HepG2 (cell line): ENCODE results near the gene PTGDS. TPM values are rescaled to one million over a fixed set of nuclear protein-coding genes. Genes with fewer than 3 reads are reported as not detected.

Source experiments
- AGO2 ChIP-seq: fragments of 200-400 bp; formaldehyde crosslinking; optimal IDR thresholded peaks from 2 replicates; pipeline ENCODE3; 2017; ENCODE audit warnings: mild to moderate bottlenecking, low read depth, low read length, moderate library complexity
- ARID4A ChIP-seq: sonication (generic); formaldehyde crosslinking; IDR thresholded peaks from 2 replicates; pipeline ENCODE4 v1.5.0; 2020; ENCODE audit warnings: mild to moderate bottlenecking, missing genetic modification reagents, borderline replicate concordance
- BRD4 ChIP-seq: sonication (generic); formaldehyde crosslinking; IDR thresholded peaks from 2 replicates; pipeline ENCODE4 v1.4.0; 2020; ENCODE audit warnings: missing genetic modification reagents
- KDM2A ChIP-seq: sonication (generic); formaldehyde crosslinking; IDR thresholded peaks from 2 replicates; pipeline ENCODE4 v1.4.0; 2020; ENCODE audit warnings: low read depth, missing genetic modification reagents, borderline replicate concordance
- MAZ ChIP-seq, 2 experiments: sonication (generic) in 1 of 2; formaldehyde crosslinking in 1 of 2; IDR thresholded peaks; 2 replicates each; pipeline versions ENCODE4 v1.5.0 to v1.6.1; 2012 to 2020; ENCODE audit warnings: low read depth in 2 of 2, mild to moderate bottlenecking in 2 of 2, borderline replicate concordance in 1 of 2, improper control_type of control experiment in 1 of 2, low read length in 1 of 2, missing genetic modification reagents in 1 of 2, moderate library complexity in 1 of 2
- RARA ChIP-seq: IDR thresholded peaks from 2 replicates; pipeline ENCODE4 v1.6.1; 2016; ENCODE audit warnings: missing genetic modification reagents, missing compliant biosample characterization
- SMAD9 ChIP-seq: sonication (generic); formaldehyde crosslinking; IDR thresholded peaks from 2 replicates; pipeline ENCODE4 v1.5.1; 2020; ENCODE audit warnings: mild to moderate bottlenecking, missing genetic modification reagents
- WIZ ChIP-seq: sonication (generic); formaldehyde crosslinking; IDR thresholded peaks from 2 replicates; pipeline ENCODE4 v1.5.1; 2020; ENCODE audit warnings: mild to moderate bottlenecking, missing genetic modification reagents
- ZNF510 ChIP-seq: sonication (generic); formaldehyde crosslinking; IDR thresholded peaks from 2 replicates; pipeline ENCODE4 v1.4.0; 2020; ENCODE audit warnings: low read depth, mild to moderate bottlenecking, missing genetic modification reagents
- ZNF557 ChIP-seq: sonication (generic); formaldehyde crosslinking; IDR thresholded peaks from 2 replicates; pipeline ENCODE4 v1.4.0; 2020; ENCODE audit warnings: missing genetic modification reagents
- ZNF772 ChIP-seq: sonication (generic); formaldehyde crosslinking; IDR thresholded peaks from 2 replicates; pipeline ENCODE4 v1.5.0; 2020; ENCODE audit warnings: mild to moderate bottlenecking, missing genetic modification reagents
- polyA plus RNA-seq, 8 experiments: library from polyadenylated mRNA; depleted of rRNA in 3 of 8; stranded (reverse) in 7 of 8; unstranded in 1 of 8; fragments of >200 nt; fragmentation: Illumina TruSeq in 4 of 8; extraction: Trizol in 4 of 8; gene quantifications; 2 replicates each; pipeline versions ENCODE4 v1.2.1 to v1.2.3, GENCODE V29; 2011 to 2016; ENCODE audit warnings: low read depth in 4 of 8, missing spikeins in 1 of 8, mixed read lengths in 1 of 8; ENCODE audit not compliant: insufficient read depth in 1 of 8
- total RNA-seq, 5 experiments: library from RNA; depleted of rRNA; stranded (reverse); fragments of >200 nt; fragmentation: Illumina TruSeq; extraction: Trizol; gene quantifications; 2 replicates each; pipeline ENCODE4 v1.2.3, GENCODE V29; 2016; ENCODE audit warnings: low read depth in 1 of 5
- TF ChIP-seq, protein P1 (sequence below): sonication (generic); formaldehyde crosslinking; IDR thresholded peaks from 2 replicates; pipeline ENCODE4 v1.5.1; 2020; ENCODE audit warnings: mild to moderate bottlenecking, missing genetic modification reagents, moderate library complexity
- TF ChIP-seq, protein P2 (sequence below): sonication (generic); formaldehyde crosslinking; IDR thresholded peaks from 2 replicates; pipeline ENCODE4 v1.5.1; 2020; ENCODE audit warnings: missing genetic modification reagents, mild to moderate bottlenecking, borderline replicate concordance
- TF ChIP-seq, protein P3 (sequence below): sonication (generic); formaldehyde crosslinking; IDR thresholded peaks from 2 replicates; pipeline ENCODE4 v1.4.0; 2020; ENCODE audit warnings: missing genetic modification reagents

PTGDS gene
- total and polyA plus RNA-seq, 2 of the 13 experiments (the other 11 are each of a cell fraction or from before 2014, with no cell fraction given), result 0.33 to 0.50 TPM

- TF ChIP-seq, protein P1, sequence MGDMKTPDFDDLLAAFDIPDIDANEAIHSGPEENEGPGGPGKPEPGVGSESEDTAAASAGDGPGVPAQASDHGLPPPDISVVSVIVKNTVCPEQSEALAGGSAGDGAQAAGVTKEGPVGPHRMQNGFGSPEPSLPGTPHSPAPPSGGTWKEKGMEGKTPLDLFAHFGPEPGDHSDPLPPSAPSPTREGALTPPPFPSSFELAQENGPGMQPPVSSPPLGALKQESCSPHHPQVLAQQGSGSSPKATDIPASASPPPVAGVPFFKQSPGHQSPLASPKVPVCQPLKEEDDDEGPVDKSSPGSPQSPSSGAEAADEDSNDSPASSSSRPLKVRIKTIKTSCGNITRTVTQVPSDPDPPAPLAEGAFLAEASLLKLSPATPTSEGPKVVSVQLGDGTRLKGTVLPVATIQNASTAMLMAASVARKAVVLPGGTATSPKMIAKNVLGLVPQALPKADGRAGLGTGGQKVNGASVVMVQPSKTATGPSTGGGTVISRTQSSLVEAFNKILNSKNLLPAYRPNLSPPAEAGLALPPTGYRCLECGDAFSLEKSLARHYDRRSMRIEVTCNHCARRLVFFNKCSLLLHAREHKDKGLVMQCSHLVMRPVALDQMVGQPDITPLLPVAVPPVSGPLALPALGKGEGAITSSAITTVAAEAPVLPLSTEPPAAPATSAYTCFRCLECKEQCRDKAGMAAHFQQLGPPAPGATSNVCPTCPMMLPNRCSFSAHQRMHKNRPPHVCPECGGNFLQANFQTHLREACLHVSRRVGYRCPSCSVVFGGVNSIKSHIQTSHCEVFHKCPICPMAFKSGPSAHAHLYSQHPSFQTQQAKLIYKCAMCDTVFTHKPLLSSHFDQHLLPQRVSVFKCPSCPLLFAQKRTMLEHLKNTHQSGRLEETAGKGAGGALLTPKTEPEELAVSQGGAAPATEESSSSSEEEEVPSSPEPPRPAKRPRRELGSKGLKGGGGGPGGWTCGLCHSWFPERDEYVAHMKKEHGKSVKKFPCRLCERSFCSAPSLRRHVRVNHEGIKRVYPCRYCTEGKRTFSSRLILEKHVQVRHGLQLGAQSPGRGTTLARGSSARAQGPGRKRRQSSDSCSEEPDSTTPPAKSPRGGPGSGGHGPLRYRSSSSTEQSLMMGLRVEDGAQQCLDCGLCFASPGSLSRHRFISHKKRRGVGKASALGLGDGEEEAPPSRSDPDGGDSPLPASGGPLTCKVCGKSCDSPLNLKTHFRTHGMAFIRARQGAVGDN (CRISPR knock-in tag), result peak; percentile 56
- TF ChIP-seq ARID4A (CRISPR knock-in tag), result 0 out of 2 replicates have a peak, but pooled peaks have one; percentile 7
- no peak for TF ChIP-seq ZNF772 (CRISPR knock-in tag)
- TF ChIP-seq SMAD9 (CRISPR knock-in tag), result 0 out of 2 replicates have a peak, but pooled peaks have one; percentile 10
- peak; percentile 31; the same call in 1 of the 2 replicates for TF ChIP-seq ZNF510 (CRISPR knock-in tag)
- 0 out of 2 replicates have a peak, but pooled peaks have one; percentile 54 for TF ChIP-seq ZNF557 (CRISPR knock-in tag)
- TF ChIP-seq AGO2, result peak; percentile 92
- no peak for TF ChIP-seq MAZ (IDR thresholded peaks at IDR 0.05; ENCODE audit: borderline replicate concordance, low read depth, low read length)
- no peak for TF ChIP-seq MAZ (CRISPR knock-in tag; IDR thresholded peaks at IDR 0.05; ENCODE audit: low read depth)
- TF ChIP-seq KDM2A (CRISPR knock-in tag), result peak; percentile 90
- TF ChIP-seq, protein P2, sequence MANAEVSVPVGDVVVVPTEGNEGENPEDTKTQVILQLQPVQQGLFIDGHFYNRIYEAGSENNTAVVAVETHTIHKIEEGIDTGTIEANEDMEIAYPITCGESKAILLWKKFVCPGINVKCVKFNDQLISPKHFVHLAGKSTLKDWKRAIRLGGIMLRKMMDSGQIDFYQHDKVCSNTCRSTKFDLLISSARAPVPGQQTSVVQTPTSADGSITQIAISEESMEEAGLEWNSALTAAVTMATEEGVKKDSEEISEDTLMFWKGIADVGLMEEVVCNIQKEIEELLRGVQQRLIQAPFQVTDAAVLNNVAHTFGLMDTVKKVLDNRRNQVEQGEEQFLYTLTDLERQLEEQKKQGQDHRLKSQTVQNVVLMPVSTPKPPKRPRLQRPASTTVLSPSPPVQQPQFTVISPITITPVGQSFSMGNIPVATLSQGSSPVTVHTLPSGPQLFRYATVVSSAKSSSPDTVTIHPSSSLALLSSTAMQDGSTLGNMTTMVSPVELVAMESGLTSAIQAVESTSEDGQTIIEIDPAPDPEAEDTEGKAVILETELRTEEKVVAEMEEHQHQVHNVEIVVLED (CRISPR knock-in tag), result peak; percentile 41; the same call in 1 of the 2 replicates
- peak; percentile 76; the same call in 1 of the 2 replicates for TF ChIP-seq WIZ (CRISPR knock-in tag)
- TF ChIP-seq, protein P3, sequence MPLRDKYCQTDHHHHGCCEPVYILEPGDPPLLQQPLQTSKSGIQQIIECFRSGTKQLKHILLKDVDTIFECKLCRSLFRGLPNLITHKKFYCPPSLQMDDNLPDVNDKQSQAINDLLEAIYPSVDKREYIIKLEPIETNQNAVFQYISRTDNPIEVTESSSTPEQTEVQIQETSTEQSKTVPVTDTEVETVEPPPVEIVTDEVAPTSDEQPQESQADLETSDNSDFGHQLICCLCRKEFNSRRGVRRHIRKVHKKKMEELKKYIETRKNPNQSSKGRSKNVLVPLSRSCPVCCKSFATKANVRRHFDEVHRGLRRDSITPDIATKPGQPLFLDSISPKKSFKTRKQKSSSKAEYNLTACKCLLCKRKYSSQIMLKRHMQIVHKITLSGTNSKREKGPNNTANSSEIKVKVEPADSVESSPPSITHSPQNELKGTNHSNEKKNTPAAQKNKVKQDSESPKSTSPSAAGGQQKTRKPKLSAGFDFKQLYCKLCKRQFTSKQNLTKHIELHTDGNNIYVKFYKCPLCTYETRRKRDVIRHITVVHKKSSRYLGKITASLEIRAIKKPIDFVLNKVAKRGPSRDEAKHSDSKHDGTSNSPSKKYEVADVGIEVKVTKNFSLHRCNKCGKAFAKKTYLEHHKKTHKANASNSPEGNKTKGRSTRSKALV (CRISPR knock-in tag), result peak; percentile 8; the same call in 1 of the 2 replicates
- 0 out of 2 replicates have a peak, but pooled peaks have one; percentile 12 for TF ChIP-seq BRD4 (CRISPR knock-in tag)
- 0 out of 2 replicates have a peak, but pooled peaks have one; percentile 9 for TF ChIP-seq RARA (CRISPR knock-in tag)
Measured at GRCh38 chr9:136943291-136944211, 33.8 kb upstream of the PTGDS start (continued).
